Activated CD8-positive, alpha-beta memory T cell treated with anti-CD3 and anti-CD28 coated beads for 36 hours (primary cell): ENCODE data around the gene SLC37A1. TPM values are rescaled to one million over a fixed set of nuclear protein-coding genes. Genes with fewer than 3 reads are reported as not detected.

Source experiments
- CTCF ChIA-PET: fragments of 350-600 bp; sonication (Branson Sonifier 250); formaldehyde crosslinking; loops from one replicate; lab custom pipeline; 2021; ENCODE audit warnings: antibody characterized with exemption; lab: Charles Lee
- POLR2A ChIA-PET: fragments of 350-600 bp; sonication (Branson Sonifier 250); formaldehyde crosslinking; loops from one replicate; lab custom pipeline; 2021; ENCODE audit warnings: antibody characterized with exemption; lab: Charles Lee
- total RNA-seq, 2 experiments: library from RNA; stranded (reverse); gene quantifications; one replicate each; pipeline ENCODE4 v1.2.3, GENCODE V29; 2021

SLC37A1 gene
- total RNA-seq, 2 experiments from 2014 or later: 13.6 to 14.8 TPM

DNA sequence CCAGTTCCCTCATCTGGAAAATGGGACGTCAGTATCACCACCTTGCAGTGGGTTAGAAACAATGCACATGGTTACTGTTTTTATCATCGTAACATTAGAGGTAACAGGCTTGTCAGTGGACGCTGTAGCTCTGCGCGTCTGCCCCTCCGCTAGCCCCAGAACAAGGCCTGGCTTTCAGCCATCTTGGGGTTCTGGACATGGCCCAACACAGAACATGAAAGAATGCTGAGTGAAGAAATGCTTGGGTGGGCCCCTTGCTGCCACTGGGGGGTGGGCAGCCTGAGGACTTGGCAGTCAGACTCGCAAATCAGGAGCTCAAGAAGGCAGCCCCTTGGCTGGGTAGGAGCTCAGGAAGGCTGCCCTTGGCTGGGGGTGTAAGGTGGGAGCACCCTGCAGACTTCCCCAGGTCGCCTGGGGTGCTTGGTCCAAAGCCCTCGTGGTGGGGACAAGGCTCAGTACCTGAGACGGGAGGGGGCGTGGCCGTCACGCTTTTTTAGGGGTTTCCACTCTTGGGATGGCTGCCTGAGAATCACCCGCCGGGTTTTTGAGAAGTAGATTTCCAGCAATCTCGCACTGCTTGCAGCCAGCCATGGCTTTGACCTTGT lies 51.7 kb downstream of the SLC37A1 start:
- CTCF ChIA-PET: no interaction called here
- POLR2A ChIA-PET: no interaction called here

DNA sequence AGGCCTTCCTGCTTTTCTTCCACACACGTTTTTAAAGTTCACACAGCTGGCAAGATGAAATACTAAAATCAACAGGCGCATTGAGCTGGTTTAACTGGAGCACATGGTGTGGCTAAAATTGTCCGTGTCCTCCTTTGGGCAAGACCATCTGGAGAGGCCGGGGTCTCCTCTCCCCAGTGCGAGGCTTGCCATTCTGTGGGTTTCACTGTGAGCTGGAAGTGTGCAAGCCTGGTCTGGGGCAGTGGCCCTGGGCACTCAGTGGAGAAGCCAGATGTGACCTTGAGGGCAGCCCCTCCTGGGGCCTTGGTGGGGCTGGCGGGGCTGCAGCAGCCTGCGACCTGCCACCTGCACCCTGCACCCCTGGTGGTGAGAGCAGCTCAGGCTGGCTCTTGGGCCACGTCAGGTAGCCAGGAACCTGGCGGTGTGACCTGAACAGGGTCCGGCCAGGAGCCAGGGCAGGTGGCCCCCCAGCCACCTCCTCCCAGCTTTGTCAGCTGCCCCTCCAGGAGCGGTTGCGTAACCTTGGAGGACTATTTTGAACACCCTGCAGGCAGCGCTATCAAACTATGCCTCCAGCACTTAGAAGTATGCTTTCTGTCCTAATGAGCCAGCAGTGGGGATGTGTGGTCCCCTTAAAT lies 52.4 kb downstream of the SLC37A1 start:
- ChIA-PET CTCF (no interaction called here), POLR2A (no interaction called here)

DNA sequence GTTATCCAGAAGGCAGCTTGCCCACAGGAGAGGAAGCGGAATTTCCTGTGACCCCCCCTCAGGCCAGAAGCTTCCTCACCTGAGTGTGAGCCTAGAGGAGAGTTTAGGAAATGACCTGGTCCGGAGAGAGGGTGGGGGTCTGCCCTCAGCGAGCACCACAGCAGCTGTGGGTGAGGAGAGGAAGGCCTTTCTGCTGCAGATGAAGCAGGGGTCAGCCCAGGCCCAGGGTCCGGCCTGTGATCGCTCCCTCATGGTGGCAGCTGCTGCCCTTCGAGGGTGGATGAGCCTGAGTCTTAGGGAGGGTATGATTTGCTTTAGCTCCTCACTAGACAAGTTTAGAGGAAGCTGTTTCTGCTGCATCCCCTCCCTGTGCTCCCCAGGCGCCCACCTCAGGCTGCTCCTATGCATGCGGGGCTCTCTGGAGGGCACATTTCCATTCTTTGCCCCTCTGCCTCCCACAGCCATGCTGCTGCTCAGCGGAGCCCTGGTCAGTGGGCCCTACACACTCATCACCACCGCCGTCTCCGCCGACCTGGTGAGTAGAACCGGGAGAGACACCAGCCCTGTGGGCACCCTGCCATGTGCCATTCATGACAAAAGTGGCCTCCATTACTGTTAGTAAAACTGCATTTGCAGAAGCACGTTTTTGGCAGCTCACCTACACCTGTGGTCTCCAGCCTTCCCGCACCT lies 53.0 kb downstream of the SLC37A1 start:
- CTCF ChIA-PET: no interaction called here
- POLR2A ChIA-PET: no interaction called here

DNA sequence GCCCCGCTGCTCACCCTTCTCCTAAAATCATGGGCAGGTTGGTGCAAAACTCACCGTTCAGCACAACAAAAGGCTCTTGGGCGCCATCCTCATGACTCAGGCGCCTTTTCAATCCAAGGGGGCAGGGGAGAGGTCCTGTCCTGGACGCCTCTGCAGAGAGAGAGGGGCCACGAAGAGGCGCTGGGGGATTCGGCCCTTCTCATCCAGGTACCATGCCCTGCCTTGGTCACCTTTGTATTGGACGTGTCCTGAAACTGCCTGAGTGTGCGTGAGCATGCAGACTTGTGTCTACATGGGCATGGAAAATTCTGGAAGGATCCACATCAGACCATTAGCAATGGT lies 53.5 kb downstream of the SLC37A1 start:
- ChIA-PET POLR2A (no interaction called here), CTCF (interaction anchor here (0.7 kb wide), 1 partner anchor 9 kb away, joined by 3 read pairs; no protein-coding TSS in a partner anchor)

DNA sequence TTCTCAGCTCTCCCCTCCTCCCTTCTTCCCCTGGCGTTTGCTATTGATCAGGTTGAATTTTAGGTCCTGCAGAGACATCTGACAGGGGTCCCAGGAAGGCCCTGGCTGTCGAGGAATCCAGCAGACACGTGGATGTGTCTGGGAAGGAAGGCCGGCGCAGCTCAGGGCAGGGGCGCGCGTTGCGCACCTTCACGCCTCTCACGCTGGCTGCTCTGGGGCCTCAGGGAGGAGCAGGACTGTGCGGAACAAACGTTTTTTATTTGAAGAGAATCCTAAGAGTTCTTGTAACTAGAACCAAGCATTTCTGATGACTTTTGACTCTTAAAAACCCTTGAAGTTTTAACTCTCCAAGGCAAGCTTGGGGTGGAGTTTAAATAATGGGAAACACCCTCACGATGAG lies 54.2 kb downstream of the SLC37A1 start:
- ChIA-PET POLR2A (no interaction called here), CTCF (interaction anchor here (0.7 kb wide), 1 partner anchor 9 kb away, joined by 3 read pairs; no protein-coding TSS in a partner anchor)

DNA sequence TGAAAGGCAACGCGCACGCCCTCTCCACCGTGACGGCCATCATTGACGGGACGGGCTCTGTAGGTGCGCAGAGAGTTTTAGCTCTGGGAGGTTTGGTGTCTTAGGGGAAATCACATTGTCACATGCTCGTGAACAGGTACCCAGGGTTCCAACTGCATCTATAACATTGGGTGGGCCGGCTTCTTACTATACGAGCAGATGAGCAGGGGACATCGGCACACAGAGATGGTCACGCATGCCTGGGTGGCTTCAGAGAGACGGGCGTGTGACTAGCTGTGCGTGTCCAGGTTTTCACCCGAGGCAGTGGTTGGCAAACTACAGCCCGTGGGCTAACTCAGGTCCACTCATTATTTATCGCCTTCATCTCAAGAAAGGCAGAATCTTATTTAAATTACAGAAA lies 54.7 kb downstream of the SLC37A1 start:
- ChIA-PET CTCF (no interaction called here), POLR2A (no interaction called here)

DNA sequence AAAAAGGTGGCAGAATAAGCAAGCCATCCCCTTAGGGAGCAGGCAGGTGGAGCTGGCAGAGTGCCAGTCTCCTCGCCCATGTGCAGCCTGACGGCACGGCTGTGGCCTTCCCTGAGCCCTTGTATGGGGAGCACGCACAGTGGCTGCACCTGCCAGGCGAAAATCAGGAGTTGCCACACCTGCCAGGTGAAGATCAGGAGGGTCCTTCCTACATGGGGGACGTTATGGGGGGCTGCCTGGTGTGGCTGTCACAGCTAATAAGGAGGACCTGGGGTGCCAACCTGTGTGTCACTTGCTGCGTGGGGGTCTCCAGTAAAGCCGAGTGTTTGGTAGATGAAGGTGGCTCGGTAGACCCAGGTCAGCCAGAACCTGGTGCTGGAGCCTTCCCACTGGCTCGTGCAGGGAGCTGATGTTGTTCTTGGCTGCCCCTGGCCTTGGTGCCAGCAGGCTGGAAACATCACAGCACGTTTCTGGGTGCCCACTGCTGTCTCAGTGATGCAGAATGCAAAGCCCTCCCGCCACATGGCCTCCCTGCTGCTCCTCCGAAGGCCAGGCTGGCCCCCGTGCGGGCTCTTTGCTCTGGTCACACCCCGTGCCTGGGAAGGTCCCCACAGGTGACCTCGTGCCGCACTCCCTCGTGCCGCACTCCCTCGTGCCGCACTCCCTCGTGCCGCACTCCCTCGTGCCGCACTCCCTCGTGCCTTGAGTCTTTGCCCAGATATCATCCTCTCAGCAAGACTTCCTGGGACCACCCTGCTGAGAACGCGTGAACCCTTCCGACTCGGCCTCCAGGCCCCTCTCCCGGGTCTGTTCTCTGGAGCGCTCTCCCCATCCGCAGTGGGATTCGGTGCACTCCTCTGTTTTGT lies 55.4 kb downstream of the SLC37A1 start:
- CTCF ChIA-PET: no interaction called here
- POLR2A ChIA-PET: no interaction called here

DNA sequence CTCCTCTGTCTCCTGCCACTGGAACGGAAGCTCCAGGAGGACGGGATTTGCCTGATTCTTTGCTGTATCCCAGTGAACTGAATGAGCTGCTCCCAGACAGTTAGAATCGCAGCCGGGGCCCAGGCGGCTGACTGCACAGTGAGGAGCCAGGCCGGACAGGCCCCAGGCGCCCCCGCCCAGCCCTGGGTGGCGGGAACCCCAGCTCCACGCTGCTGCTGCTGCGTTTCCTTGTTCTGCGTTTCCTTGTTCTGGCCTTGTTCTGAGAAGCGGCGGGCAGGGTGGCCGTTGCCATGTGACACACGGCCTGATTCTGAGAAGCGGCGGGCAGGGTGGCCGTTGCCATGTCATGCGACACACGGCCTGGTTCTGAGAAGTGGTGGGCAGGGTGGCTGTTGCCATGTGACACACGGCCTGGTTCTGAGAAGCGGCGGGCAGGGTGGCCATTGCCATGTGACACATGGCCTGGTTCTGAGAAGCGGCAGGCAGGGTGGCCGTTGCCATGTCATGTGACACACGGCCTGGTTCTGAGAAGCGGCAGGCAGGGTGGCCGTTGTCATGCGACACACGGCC lies 56.2 kb downstream of the SLC37A1 start:
- CTCF ChIA-PET: no interaction called here
- POLR2A ChIA-PET: no interaction called here

DNA sequence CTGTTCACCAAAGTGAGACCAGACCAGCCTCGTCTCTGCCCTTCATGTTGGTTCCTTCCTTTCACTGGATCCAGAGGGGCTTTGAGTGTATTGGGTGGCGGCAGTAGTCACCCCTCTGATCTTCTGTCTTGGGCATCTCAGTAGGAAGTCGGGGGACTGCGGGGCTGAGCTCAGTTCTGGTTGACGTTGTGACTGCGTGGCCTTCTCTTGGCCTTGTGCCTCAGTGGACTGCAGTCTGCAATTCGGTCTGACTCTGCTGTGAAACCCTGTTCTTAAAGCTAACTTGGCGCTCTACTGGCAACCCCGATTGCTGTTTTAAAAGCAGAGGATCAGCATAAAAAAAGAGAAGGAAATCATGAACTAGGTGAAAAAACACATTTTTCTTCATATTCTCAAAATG lies 56.7 kb downstream of the SLC37A1 start:
- POLR2A ChIA-PET: no interaction called here
- CTCF ChIA-PET: no interaction called here

DNA sequence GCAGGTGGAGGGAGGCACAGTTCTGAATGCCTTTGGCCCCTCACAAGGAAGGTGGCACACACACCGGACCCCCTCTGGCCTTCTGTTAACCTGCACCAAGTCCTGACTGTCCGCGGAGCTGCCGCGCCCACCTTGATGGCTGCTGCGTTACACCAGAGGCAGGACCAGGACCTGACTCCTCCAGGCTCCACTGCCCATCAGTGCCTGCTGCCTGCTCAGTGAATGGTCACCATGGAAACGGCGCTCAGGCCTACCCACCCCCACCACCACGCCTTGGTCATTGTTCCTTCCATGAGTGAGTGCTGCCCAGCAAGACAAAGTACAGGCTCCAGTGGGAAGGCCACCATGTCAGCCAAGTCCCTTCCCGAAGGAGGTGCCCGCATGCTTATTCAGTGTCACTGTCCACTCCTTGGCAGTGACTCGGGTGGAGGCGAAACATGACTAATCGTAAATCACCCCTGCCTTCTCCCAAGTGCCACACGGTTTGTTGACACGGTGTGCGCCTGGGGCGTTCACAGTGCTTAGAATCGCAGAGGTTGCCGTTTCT lies 57.3 kb downstream of the SLC37A1 start:
- ChIA-PET CTCF (no interaction called here), POLR2A (interaction anchor here (0.6 kb wide), 1 partner anchor 158 kb away, joined by 3 read pairs; no protein-coding TSS in a partner anchor)

DNA sequence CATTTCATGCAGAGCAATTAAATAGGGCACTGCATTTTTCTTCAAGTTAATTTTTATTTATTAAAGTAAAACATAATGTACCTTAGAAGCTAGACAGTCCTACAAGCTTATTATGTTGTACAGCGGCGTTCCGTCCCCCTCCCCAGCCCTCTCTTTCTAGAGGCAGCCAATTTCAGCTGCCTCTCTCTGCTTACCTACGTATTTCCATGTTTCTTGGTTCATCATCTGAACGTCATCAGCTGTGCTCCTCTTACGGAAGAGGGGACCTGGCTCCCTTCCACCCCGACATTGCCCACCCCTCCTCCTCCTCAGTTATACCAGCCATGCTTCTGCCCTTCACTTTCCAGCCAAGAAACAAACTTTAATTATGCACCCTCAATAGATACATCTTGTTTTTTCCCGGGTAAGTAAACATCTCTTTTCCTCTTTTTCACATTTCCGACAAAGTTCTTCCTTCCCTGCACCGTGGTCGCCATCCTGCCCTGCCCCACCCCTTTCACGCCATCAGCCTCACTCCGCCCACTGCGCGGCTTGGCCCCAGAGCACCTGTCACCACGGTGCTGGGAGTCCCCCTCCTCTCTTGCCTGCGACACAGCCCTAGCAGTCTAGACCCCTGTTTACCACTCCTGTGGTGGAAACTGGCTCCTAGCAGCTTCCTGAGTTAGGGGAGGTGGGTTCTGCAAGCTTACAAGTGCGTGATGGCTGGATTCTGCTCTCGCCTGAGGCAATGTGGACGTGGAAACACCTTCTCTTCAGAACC lies 57.9 kb downstream of the SLC37A1 start:
- ChIA-PET POLR2A (interaction anchor here (0.6 kb wide), 1 partner anchor 157 kb away, joined by 3 read pairs; no protein-coding TSS in a partner anchor), CTCF (no interaction called here)

DNA sequence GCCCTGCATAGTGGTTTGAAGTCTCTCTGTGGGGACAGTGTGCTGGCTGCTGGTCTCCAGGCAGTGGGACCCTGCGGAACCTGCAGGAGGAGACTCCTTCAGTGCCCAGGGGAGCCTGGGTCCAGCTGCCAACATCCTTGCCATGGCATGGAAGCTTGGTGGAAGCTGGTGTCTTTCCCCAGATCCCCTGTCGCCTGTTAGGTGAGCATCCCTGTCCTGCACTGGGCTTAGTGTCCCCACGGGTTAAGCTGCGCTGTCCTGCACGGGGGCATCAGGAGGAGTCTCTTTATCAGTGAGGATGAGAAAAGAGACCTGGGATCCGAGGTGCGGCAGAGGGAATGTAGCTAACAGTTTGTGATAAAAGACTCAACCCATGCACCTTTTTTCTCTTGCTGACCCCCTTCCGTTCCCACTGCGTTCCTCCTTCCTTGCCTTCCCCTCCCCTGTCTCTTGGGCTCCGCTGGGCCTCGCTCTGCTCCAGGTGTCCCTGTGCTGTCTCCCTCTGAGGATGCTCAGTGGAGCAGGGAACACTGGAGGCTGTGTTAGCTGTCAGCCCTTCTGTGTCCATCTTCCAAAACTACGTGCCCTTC lies 59.3 kb downstream of the SLC37A1 start:
- CTCF ChIA-PET: no interaction called here
- POLR2A ChIA-PET: no interaction called here

DNA sequence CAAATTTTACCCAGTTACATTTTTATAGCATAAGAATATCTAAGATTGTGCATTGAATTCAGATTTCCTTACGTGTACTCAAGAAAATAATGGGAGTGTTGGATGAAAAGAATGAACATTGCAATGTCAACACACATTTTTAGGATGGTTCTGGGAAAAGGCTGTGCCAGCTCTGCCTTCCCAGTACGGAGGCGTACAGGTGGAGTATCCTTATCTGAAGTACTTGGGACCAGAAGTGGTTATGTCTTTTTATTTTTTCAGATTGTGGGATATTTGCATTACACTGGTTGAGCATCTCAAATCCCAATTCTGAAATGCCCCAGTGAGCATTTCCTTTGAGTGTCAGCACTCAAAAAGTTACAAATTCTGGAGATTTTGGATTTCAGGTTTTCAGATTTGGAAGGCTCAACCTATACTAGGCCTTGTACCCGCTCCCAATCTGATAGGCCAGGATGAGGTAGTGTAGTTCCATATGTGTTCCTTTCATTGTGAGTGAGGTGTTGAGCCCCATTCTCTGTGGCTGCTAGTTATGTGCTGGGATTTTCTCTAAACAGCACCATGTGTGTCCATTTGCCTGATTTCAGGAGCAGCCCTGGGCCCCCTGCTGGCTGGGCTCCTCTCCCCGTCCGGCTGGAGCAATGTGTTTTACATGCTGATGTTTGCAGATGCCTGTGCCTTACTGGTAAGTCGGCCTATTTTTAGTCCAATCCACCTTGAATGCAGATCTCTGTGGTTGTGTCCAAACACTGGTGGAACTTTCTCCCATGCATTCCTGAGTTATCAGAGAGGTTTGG lies 60.8 kb downstream of the SLC37A1 start:
- CTCF ChIA-PET: no interaction called here
- POLR2A ChIA-PET: no interaction called here

DNA sequence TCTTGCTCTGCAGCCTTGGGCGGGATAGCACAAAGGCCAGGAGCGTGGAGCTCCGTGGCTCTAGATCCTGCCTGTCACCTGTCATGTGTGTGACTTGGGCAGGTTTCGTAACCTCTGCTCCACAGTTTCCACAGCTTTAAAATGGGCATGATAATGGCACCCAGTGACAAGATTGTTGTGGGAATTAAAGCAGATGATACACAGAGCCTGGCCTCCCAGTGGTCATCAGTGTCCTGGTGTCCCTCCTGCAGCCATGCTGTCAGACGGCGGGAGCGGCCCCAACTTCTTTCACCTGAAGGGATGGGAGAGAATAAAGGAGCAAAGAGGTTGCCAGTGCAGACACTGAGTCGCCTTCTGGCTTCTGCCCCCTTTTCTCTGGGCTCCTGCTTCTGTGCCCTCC lies 61.5 kb downstream of the SLC37A1 start:
- POLR2A ChIA-PET: no interaction called here

DNA sequence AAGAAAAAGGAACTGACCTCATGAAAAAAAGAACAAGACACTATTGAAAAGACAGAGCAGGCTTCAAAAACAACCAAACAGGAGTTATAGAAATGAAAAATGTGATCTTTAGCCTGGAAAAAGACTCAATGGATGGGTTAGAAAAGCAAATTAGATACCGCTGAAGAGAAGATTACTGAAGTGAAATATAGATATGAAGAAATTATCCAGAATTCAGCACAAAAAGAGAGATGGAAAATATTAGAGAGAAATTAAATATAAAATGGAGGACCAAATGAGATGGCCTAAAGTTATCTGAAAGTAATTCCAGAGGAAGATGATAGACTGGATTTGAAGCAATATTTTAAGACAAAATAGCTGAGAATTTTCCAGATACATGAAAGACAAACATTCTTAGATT lies 63.0 kb downstream of the SLC37A1 start:
- ChIA-PET CTCF (interaction anchor here (1.1 kb wide), 1 partner anchor 9 kb away, joined by 3 read pairs; no protein-coding TSS in a partner anchor), POLR2A (no interaction called here)

More for the DNA sequence above, 61.5 kb downstream of the SLC37A1 start:
- CTCF ChIA-PET: interaction anchor here (1.3 kb wide), 1 partner anchor 18 kb away, joined by 7 read pairs; no protein-coding TSS in a partner anchor

DNA sequence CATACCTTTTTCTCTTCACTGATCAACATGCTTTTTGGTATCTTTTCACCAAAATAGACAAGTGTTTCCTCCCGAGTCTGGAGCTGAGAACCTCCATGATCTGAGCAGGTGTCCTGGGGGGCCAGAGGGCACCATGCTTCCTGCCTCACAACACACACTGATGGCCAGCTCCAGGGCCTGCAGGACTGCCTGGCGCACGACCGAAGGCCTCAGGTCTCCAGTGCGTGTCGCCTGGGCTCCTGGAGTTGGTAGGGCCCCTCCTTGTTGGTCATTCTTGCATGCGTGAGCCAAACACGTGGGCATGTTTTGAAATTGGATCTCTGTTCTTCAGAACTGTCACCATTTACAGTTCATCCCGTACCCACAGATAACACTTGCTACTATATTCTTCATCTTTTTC lies 64.4 kb downstream of the SLC37A1 start:
- ChIA-PET POLR2A (interaction anchor here (1.0 kb wide), 1 partner anchor 37 kb away, joined by 3 read pairs; no protein-coding TSS in a partner anchor), CTCF (no interaction called here)
